Activated B cell treated with CpG ODN at 0.5 μM for 24 hours (primary cell): ENCODE data around the gene R3HDM2. TPM values are rescaled to one million over a fixed set of nuclear protein-coding genes. Genes with fewer than 3 reads are reported as not detected.

Source experiments
- ATAC-seq: fragments of 200-7000 bp; cut with Tn5 transposase; one replicate; pipeline ENCODE4 v1.10.0; 2021; ENCODE audit warnings: low read depth, mild to moderate bottlenecking, moderate library complexity
- CTCF ChIA-PET: fragments of 350-600 bp; sonication (Branson Sonifier 250); formaldehyde crosslinking; loops from one replicate; lab custom pipeline; 2021; ENCODE audit warnings: antibody characterized with exemption; lab: Charles Lee
- POLR2A ChIA-PET: fragments of 350-600 bp; sonication (Branson Sonifier 250); formaldehyde crosslinking; loops from one replicate; lab custom pipeline; 2021; ENCODE audit warnings: antibody characterized with exemption; lab: Charles Lee
- DNase-seq: peaks from one replicate; pipeline ENCODE4 v3.0.0; 2022
- H3K27ac Mint-ChIP-seq: one replicate; pipeline ENCODE4 v1.8.0; 2020; ENCODE audit warnings: mixed read lengths
- H3K27me3 Mint-ChIP-seq: one replicate; pipeline ENCODE4 v1.8.0; 2021; ENCODE audit warnings: mixed read lengths
- H3K36me3 Mint-ChIP-seq: one replicate; pipeline ENCODE4 v1.8.0; 2021; ENCODE audit warnings: low read depth, mixed read lengths
- H3K4me1 Mint-ChIP-seq: one replicate; pipeline ENCODE4 v1.8.0; 2021; ENCODE audit warnings: mixed read lengths
- H3K4me3 Mint-ChIP-seq: one replicate; pipeline ENCODE4 v1.8.0; 2020; ENCODE audit warnings: mild to moderate bottlenecking, mixed read lengths
- H3K9me3 Mint-ChIP-seq: one replicate; pipeline ENCODE4 v1.8.0; 2020; ENCODE audit warnings: mixed read lengths
- CTCF ChIP-seq: fragments of 200-600 bp; IDR thresholded peaks from one replicate; pipeline ENCODE4 v1.8.0; 2022; ENCODE audit warnings: antibody characterized with exemption, mild to moderate bottlenecking
- intact Hi-C: fragments of 100-400 bp; cut with micrococcal nuclease; formaldehyde crosslinking; loops from one replicate; pipeline ENCODE4 v1.15.1; 2024
- total RNA-seq: library from RNA; stranded (reverse); gene quantifications from 2 replicates; pipeline ENCODE4 v1.2.3, GENCODE V29; 2022

The R3HDM2 gene
- total RNA-seq, 1 donor from 2014 or later, result 75.6 TPM

GRCh38 chr12:57234571-57235016 is 196.2 kb downstream of the R3HDM2 start:
- no peak for TF ChIP-seq CTCF
- Mint-ChIP-seq H3K9me3 (no peaks in the 10 kb centered on the region), H3K27ac (peak overlapping the region; percentile 96), H3K4me3 (peak overlapping the region; percentile 80), H3K27me3 (peaks cover 8% of the 10 kb centered on the region), H3K4me1 (peaks cover 93% of the 10 kb centered on the region), H3K36me3 (peaks cover 51% of the 10 kb centered on the region)
- ChIA-PET CTCF (interaction anchor here (2.4 to 20.9 kb wide), 2 partner anchors 8 to 19 kb away, joined by 9 to 390 read pairs; partner anchors contain the start of gene NXPH4), POLR2A (interaction anchor here (0.9 to 1.2 kb wide), 2 partner anchors 21 to 123 kb away, joined by 3 to 4 read pairs; partner anchors contain the start of gene STAT6)
- intact Hi-C loops, result loop anchor here (1.0 kb wide), 1 partner anchor 8 kb away; no protein-coding TSS in a partner anchor
- ATAC-seq (peak; percentile 49), DNase-seq (peak; percentile 60)

GRCh38 chr12:57234233-57234570 is 196.6 kb downstream of the R3HDM2 start:
- peaks cover 54% of the 10 kb centered on the region for H3K36me3 Mint-ChIP-seq
- POLR2A ChIA-PET, result interaction anchor here (0.9 to 1.3 kb wide), 3 partner anchors 8 to 123 kb away, joined by 3 to 4 read pairs (median 4); partner anchors contain the start of gene STAT6
- peak overlapping the region; percentile 80 for H3K4me3 Mint-ChIP-seq

DNA sequence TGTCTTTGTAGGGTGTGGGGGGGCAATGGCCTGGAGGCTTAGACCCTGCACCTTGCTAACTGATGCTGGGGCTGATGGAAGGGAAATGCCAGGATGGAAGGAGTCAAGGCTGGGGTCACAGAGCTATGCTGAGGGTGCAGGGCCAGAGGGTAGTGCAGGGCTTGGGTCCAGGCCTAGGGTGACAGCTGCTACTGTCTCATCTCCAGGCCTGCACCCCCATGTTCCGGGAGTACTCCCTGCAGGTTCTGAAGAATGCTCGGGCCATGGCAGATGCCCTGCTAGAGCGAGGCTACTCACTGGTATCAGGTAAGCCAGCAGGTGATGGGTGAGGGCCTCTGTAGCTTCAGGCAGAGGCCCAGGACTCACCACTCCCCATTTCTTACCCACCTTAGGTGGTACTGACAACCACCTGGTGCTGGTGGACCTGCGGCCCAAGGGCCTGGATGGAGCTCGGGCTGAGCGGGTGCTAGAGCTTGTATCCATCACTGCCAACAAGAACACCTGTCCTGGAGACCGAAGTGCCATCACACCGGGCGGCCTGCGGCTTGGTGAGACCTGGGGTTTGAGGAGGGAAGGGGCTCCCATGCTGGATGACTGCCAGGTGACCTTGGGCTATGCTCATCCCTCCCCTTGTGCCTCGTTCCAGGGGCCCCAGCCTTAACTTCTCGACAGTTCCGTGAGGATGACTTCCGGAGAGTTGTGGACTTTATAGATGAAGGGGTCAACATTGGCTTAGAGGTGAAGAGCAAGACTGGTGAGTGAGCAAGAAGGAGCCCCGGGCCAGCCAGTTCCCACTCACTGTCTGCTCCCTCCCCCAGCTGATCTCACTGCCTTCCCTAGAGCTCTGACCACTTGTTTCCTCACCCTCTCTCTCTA is 197.2 kb downstream of the R3HDM2 start:
- Mint-ChIP-seq H3K4me3 (peak overlapping the region; percentile 80), H3K36me3 (peaks cover 54% of the 10 kb centered on the region), H3K27me3 (peaks cover 5% of the 10 kb centered on the region), H3K9me3 (no peaks in the 10 kb centered on the region), H3K27ac (peak overlapping the region; percentile 96), H3K4me1 (peaks cover 94% of the 10 kb centered on the region)
- DNase-seq (no peak), ATAC-seq (no peak)
- CTCF ChIA-PET, result interaction anchor here (2.4 to 20.9 kb wide), 2 partner anchors 9 to 18 kb away, joined by 9 to 390 read pairs; partner anchors contain the start of gene NXPH4
- no peak for TF ChIP-seq CTCF
- POLR2A ChIA-PET, result interaction anchor here (0.9 to 1.3 kb wide), 3 partner anchors 9 to 122 kb away, joined by 3 to 4 read pairs (median 4); partner anchors contain the start of gene STAT6
- intact Hi-C loops, result loop anchor here (1.0 kb wide), 1 partner anchor 7 kb away; no protein-coding TSS in a partner anchor

More at GRCh38 chr12:57234233-57234570, 196.6 kb downstream of the R3HDM2 start:
- Mint-ChIP-seq H3K27me3 (peaks cover 8% of the 10 kb centered on the region), H3K9me3 (no peaks in the 10 kb centered on the region), H3K4me1 (peaks cover 93% of the 10 kb centered on the region), H3K27ac (peak overlapping the region; percentile 96)
- DNase-seq (no peak), ATAC-seq (no peak)
- intact Hi-C loops, result loop anchor here (1.0 kb wide), 1 partner anchor 8 kb away; no protein-coding TSS in a partner anchor
- CTCF ChIA-PET, result interaction anchor here (2.4 to 20.9 kb wide), 2 partner anchors 9 to 18 kb away, joined by 9 to 390 read pairs; partner anchors contain the start of gene NXPH4
- TF ChIP-seq CTCF, result no peak

DNA sequence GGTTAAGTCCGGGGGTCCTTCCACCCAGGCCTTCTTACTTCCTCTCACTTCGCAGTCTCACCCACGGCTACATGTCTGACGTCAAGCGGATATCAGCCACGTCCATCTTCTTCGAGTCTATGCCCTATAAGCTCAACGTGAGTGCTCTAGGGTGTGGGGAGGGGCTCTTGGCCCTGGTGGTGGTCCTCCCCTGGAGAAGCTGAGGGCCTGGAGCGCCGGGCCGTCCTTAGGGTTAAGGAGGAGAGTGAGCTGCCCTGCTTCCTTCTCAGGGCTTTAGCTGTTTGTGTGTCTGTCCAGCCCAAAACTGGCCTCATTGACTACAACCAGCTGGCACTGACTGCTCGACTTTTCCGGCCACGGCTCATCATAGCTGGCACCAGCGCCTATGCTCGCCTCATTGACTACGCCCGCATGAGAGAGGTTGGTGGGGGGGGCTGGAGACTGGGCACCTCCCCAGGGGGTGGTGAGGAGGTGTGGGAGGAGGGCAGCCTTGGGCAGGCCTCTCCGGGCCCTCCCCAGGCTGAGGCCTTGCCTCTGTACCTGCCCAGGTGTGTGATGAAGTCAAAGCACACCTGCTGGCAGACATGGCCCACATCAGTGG is 198.6 kb downstream of the R3HDM2 start:
- Mint-ChIP-seq H3K9me3 (no peaks in the 10 kb centered on the region), H3K36me3 (peaks cover 54% of the 10 kb centered on the region), H3K27me3 (no peaks in the 10 kb centered on the region), H3K4me1 (peaks cover 90% of the 10 kb centered on the region), H3K27ac (no peak overlapping the region), H3K4me3 (peak overlapping the region; percentile 98)
- ChIA-PET POLR2A (interaction anchor here (3.9 kb wide), 1 partner anchor 16 kb away, joined by 65 read pairs; the partner anchor contains the start of gene NXPH4), CTCF (interaction anchor here (2.4 to 20.9 kb wide), 2 partner anchors 11 to 16 kb away, joined by 9 to 390 read pairs; partner anchors contain the start of gene NXPH4)
- no peak for DNase-seq
- intact Hi-C loops, result no loop called here
- ATAC-seq, result no peak
- no peak for TF ChIP-seq CTCF
